Measurements from ENCODE around the gene SMG6. TPM values are rescaled to one million over a fixed set of nuclear protein-coding genes. Genes with fewer than 3 reads are reported as not detected.

The SMG6 gene
- total RNA-seq, 1 experiment from 2014 or later = 25.6 TPM

DNA sequence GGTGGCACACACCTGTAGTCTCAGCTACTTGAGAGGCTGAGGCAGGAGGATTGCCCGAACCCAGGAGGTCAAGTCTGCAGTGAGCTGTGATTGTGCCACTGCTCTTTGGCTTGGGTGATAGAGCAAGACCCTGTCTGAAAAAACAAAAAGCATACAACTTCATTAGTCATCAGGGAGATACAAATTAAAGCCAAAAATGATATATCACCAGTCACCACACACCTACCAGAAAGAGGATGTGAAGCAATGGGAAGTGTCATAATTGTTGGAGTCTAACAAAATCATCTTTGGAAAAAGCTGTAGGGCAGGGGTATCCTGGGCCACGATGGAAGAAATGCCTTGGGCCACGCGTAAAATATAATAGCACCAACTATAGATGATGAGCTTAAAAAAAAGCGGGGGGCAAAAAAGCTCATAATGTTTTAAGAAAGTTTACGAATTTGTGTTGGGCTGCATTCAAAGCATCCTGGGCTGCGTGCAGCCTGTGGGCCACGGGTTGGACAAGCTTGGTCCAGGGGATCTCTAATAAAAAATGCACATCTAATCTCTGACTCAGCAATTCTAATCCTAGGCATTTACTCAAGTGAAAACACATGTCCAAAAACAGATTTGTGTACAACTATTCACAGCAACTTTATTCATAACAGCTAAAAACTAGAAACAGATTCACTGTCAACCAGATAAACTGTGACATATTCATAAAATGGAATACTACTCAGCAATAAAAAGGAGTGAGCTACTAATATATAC, 182.8 kb downstream of the SMG6 start (continued):
- no peak for TF ChIP-seq SMAD4 (CRISPR knock-in tag; IDR thresholded peaks at IDR 0.05)

DNA sequence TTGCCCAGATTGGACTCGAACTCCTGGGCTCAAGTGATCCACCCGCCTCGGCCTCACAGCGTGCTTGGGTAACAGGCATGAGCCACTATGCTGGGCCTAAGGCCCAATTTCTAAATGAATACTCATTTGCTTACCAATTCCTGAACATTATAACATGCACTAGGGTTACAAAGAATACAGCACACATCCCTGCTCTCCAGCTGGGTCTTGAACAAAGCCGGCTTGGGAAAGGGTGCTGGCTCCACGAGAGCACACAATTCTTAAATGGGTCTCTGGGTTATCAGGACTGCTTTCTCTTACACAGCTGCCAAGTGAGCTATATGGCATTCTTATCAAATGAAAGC, 190.3 kb downstream of the SMG6 start:
- POLR2A ChIA-PET = interaction anchor here (0.7 kb wide), 1 partner anchor 1140 kb away, joined by 5 read pairs; no protein-coding TSS in a partner anchor
- no peak for DNase-seq (ENCODE audit: low spot score)
- CTCF ChIA-PET = interaction anchor here (1.0 to 1.4 kb wide), 3 partner anchors 9 to 55 kb away, joined by 3 to 5 read pairs (median 3); no protein-coding TSS in a partner anchor
- H3K27ac Mint-ChIP-seq = no peak overlapping the region
- no peaks in the 10 kb centered on the region for H3K27me3 Mint-ChIP-seq (ENCODE audit: low read depth)
- H3K9me3 Mint-ChIP-seq = no peaks in the 10 kb centered on the region
- no peak overlapping the region for H3K4me3 Mint-ChIP-seq
- ATAC-seq = no peak
- TF ChIP-seq NR2C2 (CRISPR knock-in tag; IDR thresholded peaks at IDR 0.05) (no peak), GRHL2 (CRISPR knock-in tag; IDR thresholded peaks at IDR 0.05; ENCODE audit: insufficient replicate concordance, severe bottlenecking) (no peak), ATF1 (CRISPR knock-in tag; IDR thresholded peaks at IDR 0.05) (no peak), CREM (CRISPR knock-in tag; IDR thresholded peaks at IDR 0.05) (no peak), NR3C1 (CRISPR knock-in tag; conservative IDR thresholded peaks at IDR 0.05; ENCODE audit: low read depth) (no peak), ZNF671 (CRISPR knock-in tag; IDR thresholded peaks at IDR 0.05) (no peak), JAZF1 (CRISPR knock-in tag; IDR thresholded peaks at IDR 0.05) (no peak), NFYB (CRISPR knock-in tag; conservative IDR thresholded peaks at IDR 0.05; ENCODE audit: low read depth) (no peak), TCF7 (CRISPR knock-in tag; IDR thresholded peaks at IDR 0.05; ENCODE audit: low read depth) (no peak), RORB (CRISPR knock-in tag; IDR thresholded peaks at IDR 0.05) (no peak), CBFB (CRISPR knock-in tag; IDR thresholded peaks at IDR 0.05; ENCODE audit: low read depth) (no peak), RELA (CRISPR knock-in tag; IDR thresholded peaks at IDR 0.05; ENCODE audit: borderline replicate concordance) (no peak), ZNF232 (CRISPR knock-in tag; IDR thresholded peaks at IDR 0.05) (no peak), SP1 (CRISPR knock-in tag; conservative IDR thresholded peaks at IDR 0.05) (no peak)
- TF ChIP-seq, protein P1, sequence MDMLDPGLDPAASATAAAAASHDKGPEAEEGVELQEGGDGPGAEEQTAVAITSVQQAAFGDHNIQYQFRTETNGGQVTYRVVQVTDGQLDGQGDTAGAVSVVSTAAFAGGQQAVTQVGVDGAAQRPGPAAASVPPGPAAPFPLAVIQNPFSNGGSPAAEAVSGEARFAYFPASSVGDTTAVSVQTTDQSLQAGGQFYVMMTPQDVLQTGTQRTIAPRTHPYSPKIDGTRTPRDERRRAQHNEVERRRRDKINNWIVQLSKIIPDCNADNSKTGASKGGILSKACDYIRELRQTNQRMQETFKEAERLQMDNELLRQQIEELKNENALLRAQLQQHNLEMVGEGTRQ (CRISPR knock-in tag; IDR thresholded peaks at IDR 0.05) = no peak
- TF ChIP-seq, protein P2, sequence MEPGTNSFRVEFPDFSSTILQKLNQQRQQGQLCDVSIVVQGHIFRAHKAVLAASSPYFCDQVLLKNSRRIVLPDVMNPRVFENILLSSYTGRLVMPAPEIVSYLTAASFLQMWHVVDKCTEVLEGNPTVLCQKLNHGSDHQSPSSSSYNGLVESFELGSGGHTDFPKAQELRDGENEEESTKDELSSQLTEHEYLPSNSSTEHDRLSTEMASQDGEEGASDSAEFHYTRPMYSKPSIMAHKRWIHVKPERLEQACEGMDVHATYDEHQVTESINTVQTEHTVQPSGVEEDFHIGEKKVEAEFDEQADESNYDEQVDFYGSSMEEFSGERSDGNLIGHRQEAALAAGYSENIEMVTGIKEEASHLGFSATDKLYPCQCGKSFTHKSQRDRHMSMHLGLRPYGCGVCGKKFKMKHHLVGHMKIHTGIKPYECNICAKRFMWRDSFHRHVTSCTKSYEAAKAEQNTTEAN (CRISPR knock-in tag; IDR thresholded peaks at IDR 0.05) = no peak
- TF ChIP-seq, protein P3, sequence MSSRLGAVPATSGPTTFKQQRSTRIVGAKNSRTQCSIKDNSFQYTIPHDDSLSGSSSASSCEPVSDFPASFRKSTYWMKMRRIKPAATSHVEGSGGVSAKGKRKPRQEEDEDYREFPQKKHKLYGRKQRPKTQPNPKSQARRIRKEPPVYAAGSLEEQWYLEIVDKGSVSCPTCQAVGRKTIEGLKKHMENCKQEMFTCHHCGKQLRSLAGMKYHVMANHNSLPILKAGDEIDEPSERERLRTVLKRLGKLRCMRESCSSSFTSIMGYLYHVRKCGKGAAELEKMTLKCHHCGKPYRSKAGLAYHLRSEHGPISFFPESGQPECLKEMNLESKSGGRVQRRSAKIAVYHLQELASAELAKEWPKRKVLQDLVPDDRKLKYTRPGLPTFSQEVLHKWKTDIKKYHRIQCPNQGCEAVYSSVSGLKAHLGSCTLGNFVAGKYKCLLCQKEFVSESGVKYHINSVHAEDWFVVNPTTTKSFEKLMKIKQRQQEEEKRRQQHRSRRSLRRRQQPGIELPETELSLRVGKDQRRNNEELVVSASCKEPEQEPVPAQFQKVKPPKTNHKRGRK (CRISPR knock-in tag; IDR thresholded peaks at IDR 0.05; ENCODE audit: borderline replicate concordance) = no peak
- TF ChIP-seq, protein P4, sequence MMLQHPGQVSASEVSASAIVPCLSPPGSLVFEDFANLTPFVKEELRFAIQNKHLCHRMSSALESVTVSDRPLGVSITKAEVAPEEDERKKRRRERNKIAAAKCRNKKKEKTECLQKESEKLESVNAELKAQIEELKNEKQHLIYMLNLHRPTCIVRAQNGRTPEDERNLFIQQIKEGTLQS (CRISPR knock-in tag; conservative IDR thresholded peaks at IDR 0.05) = no peak
- TF ChIP-seq, protein P5, sequence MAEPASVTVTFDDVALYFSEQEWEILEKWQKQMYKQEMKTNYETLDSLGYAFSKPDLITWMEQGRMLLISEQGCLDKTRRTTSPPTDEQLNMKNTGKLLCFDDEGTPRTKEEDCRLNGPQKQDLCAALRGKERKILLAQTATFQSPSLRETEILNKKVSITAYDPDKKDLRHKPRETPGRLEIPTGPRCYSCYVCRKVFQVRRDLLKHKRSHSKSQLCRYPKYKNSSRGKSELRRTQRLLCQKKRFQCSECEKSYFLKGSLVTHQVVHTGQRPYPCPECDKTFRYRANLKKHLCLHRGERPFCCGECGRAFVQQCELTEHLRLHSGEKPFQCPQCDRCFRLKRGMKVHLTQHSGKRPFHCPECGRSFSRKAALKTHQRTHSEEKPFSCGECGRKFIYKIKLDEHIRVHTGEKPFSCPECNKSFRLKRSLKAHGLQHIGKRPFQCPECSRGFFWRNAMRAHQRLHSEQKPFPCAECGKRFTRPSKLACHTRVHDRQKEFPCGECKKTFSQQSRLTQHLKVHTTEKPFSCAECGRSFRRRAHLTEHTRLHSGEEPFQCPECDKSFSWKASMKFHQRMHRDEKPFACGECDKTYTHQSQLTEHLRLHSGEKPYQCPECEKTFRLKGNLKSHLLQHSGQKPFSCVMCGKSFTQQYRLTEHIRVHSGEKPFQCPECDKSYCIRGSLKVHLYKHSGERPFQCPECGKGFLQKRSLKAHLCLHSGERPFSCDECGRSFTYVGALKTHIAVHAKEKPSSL (CRISPR knock-in tag; conservative IDR thresholded peaks at IDR 0.05) = no peak
- TF ChIP-seq, protein P6, sequence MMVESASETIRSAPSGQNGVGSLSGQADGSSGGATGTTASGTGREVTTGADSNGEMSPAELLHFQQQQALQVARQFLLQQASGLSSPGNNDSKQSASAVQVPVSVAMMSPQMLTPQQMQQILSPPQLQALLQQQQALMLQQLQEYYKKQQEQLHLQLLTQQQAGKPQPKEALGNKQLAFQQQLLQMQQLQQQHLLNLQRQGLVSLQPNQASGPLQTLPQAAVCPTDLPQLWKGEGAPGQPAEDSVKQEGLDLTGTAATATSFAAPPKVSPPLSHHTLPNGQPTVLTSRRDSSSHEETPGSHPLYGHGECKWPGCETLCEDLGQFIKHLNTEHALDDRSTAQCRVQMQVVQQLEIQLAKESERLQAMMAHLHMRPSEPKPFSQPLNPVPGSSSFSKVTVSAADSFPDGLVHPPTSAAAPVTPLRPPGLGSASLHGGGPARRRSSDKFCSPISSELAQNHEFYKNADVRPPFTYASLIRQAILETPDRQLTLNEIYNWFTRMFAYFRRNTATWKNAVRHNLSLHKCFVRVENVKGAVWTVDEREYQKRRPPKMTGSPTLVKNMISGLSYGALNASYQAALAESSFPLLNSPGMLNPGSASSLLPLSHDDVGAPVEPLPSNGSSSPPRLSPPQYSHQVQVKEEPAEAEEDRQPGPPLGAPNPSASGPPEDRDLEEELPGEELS (CRISPR knock-in tag; IDR thresholded peaks at IDR 0.05) = no peak
- no peaks in the 10 kb centered on the region for H3K36me3 Mint-ChIP-seq
- peaks cover 5% of the 10 kb centered on the region for H3K4me1 Mint-ChIP-seq

Measured in WTC11 (cell line).